Limb (tissue), 2 donors: ENCODE results near the gene AEBP2.
A peak's percentile ranks its signal among the peaks of the same experiment; 100 is the strongest.
"Not testable (repeated sequence)": the region's sequence is repeated elsewhere in the genome, so short reads cannot be mapped to it uniquely, and the experiment has no call there.

Experiments used
- DNase-seq, 2 donors: peaks; one replicate each; pipeline ENCODE4 v3.0.0-alpha.2; 2016; ENCODE audit errors: extremely low spot score in 2 of 2

The AEBP2 gene

DNA sequence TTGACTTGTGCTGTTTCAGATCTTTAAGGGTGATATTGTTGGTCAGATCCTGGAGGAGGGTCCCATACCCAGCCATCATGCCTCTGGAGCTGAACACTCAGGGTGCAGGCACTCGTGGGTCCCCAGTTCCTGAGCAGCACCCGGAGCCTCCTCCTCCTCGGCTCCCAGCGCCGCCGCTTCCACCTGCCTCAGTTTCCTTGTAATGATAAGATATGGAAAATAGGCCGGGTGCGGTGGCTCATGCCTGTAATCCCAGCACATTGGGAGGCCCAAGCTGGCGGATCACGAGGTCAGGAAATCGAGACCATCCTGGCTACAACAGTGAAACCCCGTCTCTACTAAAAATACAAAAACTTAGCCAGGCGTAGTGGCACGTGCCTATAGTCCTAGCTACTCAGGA is 20.2 kb upstream of the AEBP2 start:
- DNase-seq: no peak

DNA sequence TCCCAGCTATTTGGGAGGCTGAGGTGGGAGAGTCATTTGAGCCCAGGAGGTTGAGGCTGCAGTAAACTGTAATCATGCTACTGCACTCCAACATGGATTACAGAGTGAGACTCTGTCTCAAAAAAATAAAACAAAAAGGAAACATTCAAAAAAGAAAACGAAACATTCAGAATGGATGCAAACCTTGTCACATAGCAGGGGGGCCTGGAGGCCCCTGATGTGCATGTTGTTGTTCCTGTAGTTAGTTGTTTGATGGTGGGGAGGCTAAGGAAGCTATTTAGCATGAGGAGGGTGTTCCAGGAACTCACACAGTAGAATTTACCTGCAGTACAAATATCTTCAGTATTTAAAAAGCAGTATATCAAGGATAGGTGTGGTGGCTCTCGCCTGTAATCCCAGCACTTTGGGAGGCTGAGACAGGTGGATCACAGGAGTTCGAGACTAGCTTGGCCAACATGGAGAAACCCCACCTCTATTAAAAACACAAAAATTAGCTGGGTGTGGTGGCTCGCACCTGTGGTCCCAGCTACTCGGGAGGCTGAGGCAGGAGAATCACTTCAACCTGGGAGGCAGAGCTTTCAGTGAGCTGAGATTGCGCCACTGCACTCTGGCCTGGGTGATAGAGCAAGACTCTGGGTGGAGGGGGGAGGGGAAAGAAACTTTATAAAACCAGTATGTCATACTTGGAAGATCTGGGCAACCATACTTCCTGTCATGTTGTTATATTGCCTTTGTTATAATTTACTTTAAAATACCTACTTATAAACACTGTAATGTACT is 17.6 kb upstream of the AEBP2 start:
- DNase-seq: no peak

DNA sequence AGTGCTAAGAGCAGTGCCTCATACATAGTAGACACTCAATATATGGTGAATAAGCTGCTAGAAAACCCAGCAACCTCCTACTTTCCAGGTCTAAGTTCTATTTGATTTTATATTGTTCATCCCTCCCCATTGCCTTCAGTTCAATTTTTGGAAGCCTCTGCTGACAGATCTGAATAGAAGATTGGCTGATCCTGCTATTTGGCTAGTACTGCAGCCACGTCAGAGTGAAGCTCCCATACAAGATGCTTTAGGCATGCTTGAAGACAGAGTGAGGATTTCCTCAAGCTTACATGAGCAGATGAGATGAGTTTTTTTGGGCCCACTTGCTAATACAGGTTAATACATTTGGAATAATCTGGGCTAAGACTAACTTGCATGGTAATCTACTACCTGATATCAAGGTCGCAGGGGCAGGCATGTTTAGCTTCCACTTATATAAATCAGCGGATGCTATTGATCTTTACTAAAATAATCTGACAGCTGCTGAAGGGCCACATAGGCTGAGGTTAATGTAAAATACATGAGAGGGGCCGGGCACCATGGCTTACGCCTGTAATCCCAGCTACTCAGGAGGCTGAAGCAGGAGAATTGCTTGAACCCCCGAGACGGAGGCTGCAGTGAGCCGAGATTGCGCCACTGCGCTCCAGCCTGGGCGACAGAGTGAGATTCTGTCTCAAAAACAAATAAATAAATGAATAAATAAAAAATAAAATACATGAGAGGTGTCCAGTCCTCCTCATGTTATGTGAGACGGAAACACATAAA is 15.9 kb upstream of the AEBP2 start:
- no peak for DNase-seq

DNA sequence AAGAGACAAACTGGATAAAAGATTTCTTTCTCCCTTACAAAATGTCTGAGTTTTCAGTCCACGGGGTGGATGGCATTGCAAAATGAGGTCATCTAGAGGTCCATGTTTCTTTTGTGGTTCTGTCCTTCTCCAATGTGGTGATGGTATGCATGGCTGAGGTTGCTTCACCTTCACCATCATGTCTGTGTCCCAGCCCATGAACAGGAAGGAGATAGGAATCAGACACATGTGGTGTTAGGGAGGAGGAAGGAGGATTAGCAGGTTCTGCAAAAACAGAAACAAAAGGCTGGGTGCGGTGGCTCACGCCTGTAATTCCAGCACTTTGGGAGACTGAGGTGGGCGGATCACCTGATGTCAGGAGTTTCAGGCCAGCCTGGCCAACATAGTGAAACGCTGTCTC is 11.0 kb upstream of the AEBP2 start:
- DNase-seq: no peak

DNA sequence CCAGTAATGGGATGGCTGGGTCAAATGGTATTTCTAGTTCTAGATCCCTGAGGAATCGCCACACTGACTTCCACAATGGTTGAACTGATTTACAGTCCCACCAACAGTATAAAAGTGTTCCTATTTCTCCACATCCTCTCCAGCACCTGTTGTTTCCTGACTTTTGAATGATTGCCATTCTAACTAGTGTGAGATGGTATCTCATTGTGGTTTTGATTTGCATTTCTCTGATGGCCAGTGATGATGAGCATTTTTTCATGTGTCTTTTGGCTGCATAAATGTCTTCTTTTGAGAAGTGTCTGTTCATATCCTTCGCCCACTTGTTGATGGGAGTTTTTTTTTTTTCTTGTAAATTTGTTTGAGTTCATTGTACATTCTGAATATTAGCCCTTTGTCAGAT is 9.8 kb upstream of the AEBP2 start:
- not testable (repeated sequence) for DNase-seq

- no peak for DNase-seq
These were observed 8.3 kb upstream of the AEBP2 start for GRCh38 chr12:19430988-19431387.

DNA sequence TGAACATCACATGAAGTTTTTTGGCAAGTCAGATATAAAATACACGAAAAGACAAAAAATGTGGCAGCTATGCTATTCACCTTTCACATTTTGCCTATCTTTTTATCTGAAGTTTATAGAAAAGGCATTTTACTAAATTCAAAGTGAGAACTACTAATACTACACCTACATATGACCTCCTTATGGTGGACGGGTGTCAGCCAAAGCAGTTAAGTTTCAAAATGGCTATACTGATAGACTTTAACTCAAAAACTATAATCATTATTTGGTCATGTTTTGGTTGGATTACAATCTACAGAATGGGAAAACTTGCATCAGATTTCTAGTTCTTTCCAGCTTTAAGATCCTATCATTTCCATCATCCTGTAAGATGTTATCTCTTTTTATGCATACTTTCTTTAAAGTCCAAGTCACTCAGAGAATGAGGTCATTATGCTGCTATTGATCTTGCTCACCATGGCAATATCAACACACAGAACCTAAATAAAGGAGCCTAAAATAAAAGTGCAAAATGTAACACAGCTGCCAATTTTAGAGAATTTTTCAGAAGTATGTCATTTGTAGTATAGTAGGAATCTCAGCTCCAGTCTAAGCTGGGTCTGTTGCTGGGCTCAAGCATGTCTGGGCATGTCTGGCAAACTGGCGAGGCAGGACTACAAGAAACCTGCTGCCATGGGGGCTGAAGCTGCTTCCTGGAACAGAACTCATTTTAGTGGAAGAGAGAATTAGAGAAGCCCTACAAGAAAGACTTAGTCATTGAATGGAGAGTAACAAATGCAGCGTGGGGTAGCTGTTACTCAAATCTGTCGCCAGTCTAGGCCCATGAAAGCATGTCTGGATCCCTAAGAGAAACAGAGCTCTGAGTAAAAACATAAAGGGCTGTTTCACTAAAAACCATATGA is 7.6 kb upstream of the AEBP2 start:
- DNase-seq: peak in 1 of 2 donors; percentile 70

DNA sequence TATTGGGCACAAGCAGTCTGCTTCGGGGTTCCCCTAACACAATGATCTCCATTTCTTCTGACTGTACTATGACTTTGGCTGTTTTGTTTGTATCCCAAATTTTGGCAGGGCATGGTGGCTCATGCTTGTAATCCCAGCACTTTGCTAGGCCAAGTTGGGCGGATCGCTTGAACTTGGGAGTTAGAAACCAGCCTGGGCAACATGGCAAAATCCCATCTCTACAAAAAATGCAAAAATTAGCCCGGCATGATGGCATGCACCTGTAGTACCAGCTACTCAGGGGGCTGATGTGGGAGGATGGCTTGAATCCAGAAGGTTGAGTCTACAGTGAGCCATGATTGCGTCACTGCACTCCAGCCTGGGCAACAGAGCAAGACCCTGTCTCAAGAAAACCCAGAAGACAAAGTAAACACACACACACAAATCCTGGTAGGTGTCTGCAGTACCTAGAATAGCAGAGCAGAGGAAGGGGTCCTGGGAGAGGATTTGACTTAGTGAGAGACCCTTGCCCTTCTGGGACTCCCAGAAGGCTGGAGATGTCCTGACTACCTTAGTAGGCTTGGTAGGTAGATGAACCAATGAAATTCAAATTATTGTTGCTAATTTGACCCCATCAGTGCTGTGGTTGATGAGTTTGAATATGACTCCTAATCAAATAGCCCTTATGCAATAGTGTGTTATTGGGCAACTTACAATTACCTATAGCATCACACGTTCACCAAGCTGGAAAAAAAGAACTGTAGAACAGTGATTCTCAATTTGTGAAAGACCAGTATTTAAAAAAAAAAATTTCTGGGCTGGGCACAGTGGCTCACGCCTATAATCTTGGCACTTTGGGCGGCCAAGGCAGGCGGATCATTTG is 6.8 kb upstream of the AEBP2 start:
- DNase-seq: no peak

GRCh38 chr12:19434538-19434937 is 4.8 kb upstream of the AEBP2 start:
- DNase-seq: no peak

GRCh38 chr12:19435831-19436497 is 3.3 kb upstream of the AEBP2 start:
- DNase-seq: no peak

DNA sequence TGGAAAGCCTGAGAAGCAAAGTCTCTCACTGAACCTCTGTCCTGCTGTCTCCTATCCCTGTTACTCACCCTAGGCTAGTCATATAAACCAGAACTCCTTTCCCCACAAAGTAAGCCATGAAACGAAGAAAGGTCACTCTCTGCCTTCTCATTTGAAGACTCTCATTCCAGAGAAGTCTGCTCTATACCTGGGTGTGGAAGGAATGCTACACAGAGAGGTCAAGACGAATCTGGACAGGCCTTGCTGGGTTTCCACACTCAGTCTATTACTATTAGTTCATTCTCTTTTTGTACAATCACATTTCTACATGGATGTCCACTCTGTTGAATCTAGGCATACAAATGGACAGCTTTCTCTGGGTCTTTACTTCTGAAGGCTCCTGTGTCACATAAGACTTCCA is 2.4 kb upstream of the AEBP2 start:
- no peak for DNase-seq

DNA sequence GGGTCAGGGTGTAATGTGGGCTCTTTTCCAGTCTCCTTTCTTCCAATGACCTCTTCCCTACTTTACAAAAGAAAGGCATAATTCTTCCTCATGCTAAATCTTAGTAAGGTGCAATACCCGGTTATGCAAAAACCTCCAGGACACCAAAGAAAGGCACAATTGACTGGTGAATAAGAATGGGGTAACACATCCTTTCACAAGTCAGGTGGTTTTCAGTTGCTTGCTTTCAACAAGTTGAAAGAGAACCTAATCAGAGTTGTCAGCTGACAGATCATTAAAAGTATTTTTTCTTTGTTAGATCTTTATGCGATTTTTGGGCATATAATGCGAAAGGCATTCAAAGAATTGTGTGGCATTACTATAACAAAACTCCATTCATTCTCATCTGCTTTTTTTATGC is 1.3 kb upstream of the AEBP2 start:
- no peak for DNase-seq

DNA sequence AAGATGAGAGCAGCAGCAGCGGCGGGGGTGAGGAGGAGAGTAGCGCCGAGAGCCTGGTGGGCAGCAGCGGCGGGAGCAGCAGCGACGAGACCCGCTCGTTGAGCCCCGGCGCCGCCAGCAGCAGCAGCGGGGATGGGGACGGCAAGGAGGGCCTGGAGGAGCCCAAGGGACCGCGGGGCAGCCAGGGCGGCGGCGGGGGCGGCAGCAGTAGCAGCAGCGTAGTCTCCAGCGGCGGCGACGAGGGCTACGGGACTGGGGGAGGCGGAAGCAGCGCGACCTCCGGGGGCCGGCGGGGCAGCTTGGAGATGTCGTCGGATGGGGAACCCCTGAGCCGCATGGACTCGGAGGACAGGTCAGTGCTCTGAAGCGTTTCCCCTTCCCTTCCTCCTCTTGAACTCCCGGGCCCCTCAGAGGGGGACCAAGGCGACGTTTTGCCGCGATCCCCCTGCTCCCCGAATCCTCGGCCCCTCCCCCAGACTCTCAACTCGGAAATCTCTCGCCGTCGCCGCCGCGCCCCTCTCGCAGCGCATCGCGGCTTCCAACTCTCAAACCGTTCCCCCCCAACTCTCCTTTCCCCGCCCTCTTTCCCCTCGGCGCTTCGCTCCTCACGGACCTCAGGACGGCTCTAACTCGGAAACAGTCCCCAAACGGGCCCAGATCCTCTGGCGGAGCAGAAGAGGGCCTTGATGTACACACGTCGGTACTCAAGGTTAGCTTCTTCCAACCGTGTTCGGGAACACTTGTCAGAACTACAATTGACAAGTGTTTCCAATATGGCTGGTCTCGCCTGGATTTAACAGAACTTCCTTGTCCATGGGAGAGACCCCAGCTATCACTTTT is 947 bp downstream of the AEBP2 start:
- peak; percentile 69 to 87 for DNase-seq

- DNase-seq: no peak
These were observed 1.6 kb downstream of the AEBP2 start for GRCh38 chr12:19440916-19441315.

GRCh38 chr12:19443585-19443984 is 4.3 kb downstream of the AEBP2 start:
- no peak for DNase-seq

DNA sequence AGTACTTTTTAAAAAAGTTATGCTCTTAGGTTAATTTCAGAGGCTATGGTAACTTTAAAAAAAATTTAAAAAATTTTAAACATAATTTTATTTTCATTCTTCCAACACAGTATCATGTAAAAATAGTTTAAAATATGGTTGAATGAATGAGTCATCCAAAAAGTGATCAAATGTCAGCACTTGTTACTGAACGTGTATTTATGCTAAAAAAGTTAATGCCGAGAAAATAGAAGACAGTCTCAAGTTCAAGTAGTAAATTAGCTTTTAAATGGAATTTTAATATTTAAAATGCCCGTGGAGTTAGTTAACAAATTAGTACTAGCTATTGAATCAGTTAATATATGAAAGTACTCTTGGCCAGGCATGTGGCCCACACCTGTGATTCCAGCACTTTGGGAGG is 4.8 kb downstream of the AEBP2 start:
- no peak for DNase-seq

- no peak for DNase-seq
These were observed 8.1 kb downstream of the AEBP2 start for GRCh38 chr12:19447386-19447785.

- no peak for DNase-seq
These were observed 10.5 kb downstream of the AEBP2 start for GRCh38 chr12:19449814-19450213.

DNA sequence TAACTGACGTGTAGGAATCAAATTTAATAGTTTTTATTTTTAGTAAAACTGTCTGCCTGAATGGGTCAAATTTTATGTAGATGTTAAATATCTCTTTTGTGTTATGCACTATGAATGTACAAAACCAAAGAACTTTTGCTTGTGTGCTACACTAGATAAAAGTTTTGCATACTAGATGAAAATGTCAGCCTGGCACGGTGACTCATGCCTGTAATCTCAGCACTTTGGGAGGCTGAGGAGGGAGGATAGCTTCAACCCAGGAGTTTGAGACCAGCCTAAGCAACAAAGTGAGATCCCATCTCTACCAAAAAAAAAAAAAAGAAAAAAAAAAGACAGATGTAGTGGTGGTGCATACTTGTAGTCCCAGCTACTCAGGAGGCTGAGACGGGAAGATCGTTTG is 11.1 kb downstream of the AEBP2 start:
- no peak for DNase-seq

DNA sequence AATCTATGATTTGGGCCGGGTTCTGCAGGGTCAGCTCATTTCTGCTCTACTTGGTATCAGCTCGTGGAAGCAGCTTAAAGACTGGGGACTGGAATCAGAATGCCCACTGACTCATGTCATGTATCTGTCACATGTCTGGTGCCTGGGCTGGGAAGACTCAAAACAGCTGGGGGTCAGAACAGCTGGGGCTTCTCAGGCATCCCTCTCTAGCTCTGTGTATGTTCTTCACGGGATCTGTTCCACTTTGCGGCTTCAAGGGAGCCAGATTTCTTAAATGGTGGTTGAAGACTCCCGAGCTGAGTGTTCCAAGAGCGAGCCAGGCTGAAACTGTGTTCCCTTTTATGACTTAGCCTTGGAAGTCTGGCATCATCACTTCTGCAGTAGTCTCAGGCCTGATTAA is 11.9 kb downstream of the AEBP2 start:
- DNase-seq: peak in 1 of 2 donors; percentile 42
